ENCODE data around the gene CTIF.

DNA sequence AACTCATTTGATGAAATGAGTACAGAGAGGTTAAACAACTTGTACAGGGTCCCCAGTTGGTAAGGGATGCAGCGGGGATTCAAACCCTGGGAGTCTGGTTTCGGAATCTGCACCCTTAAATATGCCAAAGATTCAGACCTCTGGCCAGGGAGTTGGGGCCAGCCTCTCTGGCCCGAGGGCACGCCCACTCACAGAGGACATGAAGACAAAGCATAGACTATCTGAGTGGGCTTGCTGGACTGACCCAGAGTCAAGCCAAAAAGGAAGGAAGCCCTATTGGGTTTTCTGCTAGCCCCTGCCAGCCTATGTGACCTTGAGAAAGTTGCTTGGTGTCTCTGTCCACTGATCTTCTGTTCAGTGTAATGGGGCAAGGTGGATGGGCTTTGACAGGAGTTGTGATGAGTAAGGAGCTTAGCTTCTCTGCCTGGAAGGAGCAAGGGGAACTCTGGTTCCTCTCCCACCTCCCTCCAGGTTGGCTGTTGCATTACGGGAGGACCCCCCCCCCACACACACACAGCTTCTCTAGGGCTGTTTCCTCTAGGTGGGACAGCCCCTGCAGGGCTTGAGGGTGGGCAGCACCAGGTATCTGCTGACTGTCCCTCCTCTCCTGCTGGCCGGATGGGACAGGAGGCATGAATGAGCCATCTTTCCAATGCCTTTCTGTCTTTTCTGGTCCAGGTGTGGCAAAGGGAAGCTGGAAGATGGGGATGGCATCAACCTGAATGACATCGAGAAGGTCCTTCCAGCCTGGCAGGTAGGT, 131.3 kb downstream of the CTIF start:
- no peak for TF ChIP-seq POLR2A (IDR thresholded peaks at IDR 0.05)
- TF ChIP-seq, protein P1, sequence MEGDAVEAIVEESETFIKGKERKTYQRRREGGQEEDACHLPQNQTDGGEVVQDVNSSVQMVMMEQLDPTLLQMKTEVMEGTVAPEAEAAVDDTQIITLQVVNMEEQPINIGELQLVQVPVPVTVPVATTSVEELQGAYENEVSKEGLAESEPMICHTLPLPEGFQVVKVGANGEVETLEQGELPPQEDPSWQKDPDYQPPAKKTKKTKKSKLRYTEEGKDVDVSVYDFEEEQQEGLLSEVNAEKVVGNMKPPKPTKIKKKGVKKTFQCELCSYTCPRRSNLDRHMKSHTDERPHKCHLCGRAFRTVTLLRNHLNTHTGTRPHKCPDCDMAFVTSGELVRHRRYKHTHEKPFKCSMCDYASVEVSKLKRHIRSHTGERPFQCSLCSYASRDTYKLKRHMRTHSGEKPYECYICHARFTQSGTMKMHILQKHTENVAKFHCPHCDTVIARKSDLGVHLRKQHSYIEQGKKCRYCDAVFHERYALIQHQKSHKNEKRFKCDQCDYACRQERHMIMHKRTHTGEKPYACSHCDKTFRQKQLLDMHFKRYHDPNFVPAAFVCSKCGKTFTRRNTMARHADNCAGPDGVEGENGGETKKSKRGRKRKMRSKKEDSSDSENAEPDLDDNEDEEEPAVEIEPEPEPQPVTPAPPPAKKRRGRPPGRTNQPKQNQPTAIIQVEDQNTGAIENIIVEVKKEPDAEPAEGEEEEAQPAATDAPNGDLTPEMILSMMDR (IDR thresholded peaks at IDR 0.05) = no peak
